ENCODE data around the gene TOMM20. TPM values are rescaled to one million over a fixed set of nuclear protein-coding genes. Genes with fewer than 3 reads are reported as not detected.
"Not testable (repeated sequence)": the region's sequence is repeated elsewhere in the genome, so short reads cannot be mapped to it uniquely, and the experiment has no call there.

Gene TOMM20
- total RNA-seq, 4 donors from 2014 or later = 117 to 204 (median 157) TPM

- peak overlapping the region in 2 of 3 donors; percentile 53 to 64 for H3K4me3 ChIP-seq (replicated peaks in 1 of 3)
- intact Hi-C loops (cut with DNase I) = no loop called here
- peaks cover 13 to 17% of the 10 kb centered on the region in 2 donors for H3K4me1 ChIP-seq
- no peak for DNase-seq
- no peaks in the 10 kb centered on the region for H3K9me3 ChIP-seq
- WGBS, 2 donors = 65 to 66% methylated on average over 21 of the region's 21 CpGs
- TF ChIP-seq CTCF (IDR thresholded peaks at IDR 0.05) (no peak), POLR2A (IDR thresholded peaks at IDR 0.05) (no peak)
- no peaks in the 10 kb centered on the region for H3K27me3 ChIP-seq
- peaks cover 3 to 7% of the 10 kb centered on the region in 2 donors for H3K36me3 ChIP-seq
- peak overlapping the region; percentile 82 to 84 (median 83) for H3K27ac ChIP-seq
These were observed 33.2 kb upstream of the TOMM20 start for GRCh38 chr1:235161685-235162327.

GRCh38 chr1:235160957-235161684, 32.5 kb upstream of the TOMM20 start, which contains the start of gene RBM34:
Gene RBM34, minus strand, starts transcription at chr1:235161250. Its CDS starts 24 bp downstream, at chr1:235161226.
- H3K27me3 ChIP-seq = no peaks in the 10 kb centered on the region
- WGBS, 2 donors = 0% methylated on average over 42 to 52 of the region's 52 CpGs
- TF ChIP-seq POLR2A (IDR thresholded peaks at IDR 0.05) (peak; percentile 97 to 100), CTCF (IDR thresholded peaks at IDR 0.05) (peak in 3 of 6 experiments; percentile 32 to 44 (median 33))
- peak within 1 kb of the TSS; percentile 43 to 64 (median 53) for H3K4me3 ChIP-seq (replicated peaks in 1 of 3)
- DNase-seq = peak; percentile 91 to 92
- peaks cover 6 to 14% of the 10 kb centered on the region in 2 donors for H3K36me3 ChIP-seq
- peak within 1 kb of the TSS; percentile 82 to 84 (median 83) for H3K27ac ChIP-seq
- H3K9me3 ChIP-seq = no peaks in the 10 kb centered on the region
- intact Hi-C loops (cut with DNase I) = no loop called here
- H3K4me1 ChIP-seq = peaks cover 13 to 17% of the 10 kb centered on the region in 2 donors

GRCh38 chr1:235160383-235160956, 31.8 kb upstream of the TOMM20 start:
- WGBS, 2 donors = 10 to 11% methylated on average over 13 to 14 of the region's 14 CpGs
- intact Hi-C loops (cut with DNase I) = no loop called here
- peak overlapping the region; percentile 82 to 84 (median 83) for H3K27ac ChIP-seq
- peak overlapping the region; percentile 43 to 64 (median 53) for H3K4me3 ChIP-seq (replicated peaks in 1 of 3)
- H3K9me3 ChIP-seq = no peaks in the 10 kb centered on the region
- TF ChIP-seq POLR2A (IDR thresholded peaks at IDR 0.05) (no peak), CTCF (IDR thresholded peaks at IDR 0.05) (no peak)
- peaks cover 13 to 17% of the 10 kb centered on the region in 2 donors for H3K4me1 ChIP-seq
- DNase-seq = no peak
- H3K36me3 ChIP-seq = peaks cover 7 to 14% of the 10 kb centered on the region in 2 donors
- no peaks in the 10 kb centered on the region for H3K27me3 ChIP-seq

- H3K27me3 ChIP-seq; intact Hi-C loops (cut with DNase I); DNase-seq; H3K9me3 ChIP-seq: not testable (repeated sequence)
- 86% methylated on average over 9 of the region's 9 CpGs for WGBS, 2 donors
- Histone ChIP-seq H3K27ac (peak overlapping the region in 2 of 3 donors; percentile 82 to 83), H3K36me3 (peaks cover 8 to 14% of the 10 kb centered on the region in 2 donors), H3K4me1 (peaks cover 13 to 17% of the 10 kb centered on the region in 2 donors), H3K4me3 (replicated peaks in 1 of 3) (peak overlapping the region in 1 of 3 donors; percentile 53)
These were observed 31.3 kb upstream of the TOMM20 start for GRCh38 chr1:235159930-235160329.

GRCh38 chr1:235159284-235159683, 30.6 kb upstream of the TOMM20 start:
- DNase-seq; H3K9me3 ChIP-seq; intact Hi-C loops (cut with DNase I); H3K4me3 ChIP-seq (replicated peaks in 1 of 3); H3K27ac ChIP-seq; H3K27me3 ChIP-seq: not testable (repeated sequence)
- Histone ChIP-seq H3K4me1 (peaks cover 13 to 17% of the 10 kb centered on the region in 2 donors), H3K36me3 (peaks cover 15% of the 10 kb centered on the region in 2 donors)
- WGBS, 2 donors = 95 to 99% methylated on average over 9 of the region's 9 CpGs

Data from thyroid gland (tissue), 4 donors.